ENCODE measurements around the gene CENPX. TPM values are rescaled to one million over a fixed set of nuclear protein-coding genes. Genes with fewer than 3 reads are reported as not detected.

Gene CENPX
- 69.0 and 245 TPM in 2 replicates for total RNA-seq

GRCh38 chr17:82022310-82022980 is at the start of gene CENPX:
Gene CENPX (minus strand): TSS chr17:82022878. CDS start chr17:82022861, 17 bp downstream.

DNA sequence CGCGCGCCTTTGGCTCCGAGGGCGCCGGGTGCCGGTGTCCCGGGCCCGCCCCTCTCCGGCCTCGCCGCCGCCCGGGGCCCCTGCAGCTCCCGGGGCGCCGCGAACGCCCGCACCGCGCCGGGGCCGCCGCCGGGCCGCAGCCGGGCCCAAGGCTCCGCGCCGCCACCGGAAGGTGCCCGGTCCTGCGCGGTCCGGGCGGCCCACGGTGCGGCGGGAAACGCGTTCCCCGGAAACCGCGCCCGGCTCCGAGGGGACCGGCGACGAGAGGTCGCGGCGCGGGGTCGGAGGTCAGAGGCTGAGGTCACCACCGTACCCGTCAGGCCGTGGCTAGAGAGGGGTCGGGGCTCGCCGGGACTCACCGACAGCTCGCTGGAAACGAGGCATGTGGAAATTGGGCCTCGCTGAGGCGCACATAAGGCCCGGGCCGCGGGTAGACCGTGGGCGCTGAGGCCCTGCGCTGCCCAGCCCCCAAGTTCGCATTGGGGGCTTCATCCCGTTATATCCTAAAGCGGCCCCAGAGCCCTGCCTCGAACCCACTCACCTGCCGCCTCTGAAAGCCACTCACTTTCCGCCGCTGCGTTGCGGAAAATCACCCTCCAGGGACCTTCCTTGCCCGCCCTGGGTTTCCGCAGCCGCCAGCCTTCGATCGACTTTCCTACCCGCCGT is 43.1 kb upstream of the CENPX start, which contains the start of gene DUS1L:
TSS of gene DUS1L (minus strand) at position 167 of the 666 bp plus-strand sequence. CDS start 745 bp downstream, outside the sequence.

DNA sequence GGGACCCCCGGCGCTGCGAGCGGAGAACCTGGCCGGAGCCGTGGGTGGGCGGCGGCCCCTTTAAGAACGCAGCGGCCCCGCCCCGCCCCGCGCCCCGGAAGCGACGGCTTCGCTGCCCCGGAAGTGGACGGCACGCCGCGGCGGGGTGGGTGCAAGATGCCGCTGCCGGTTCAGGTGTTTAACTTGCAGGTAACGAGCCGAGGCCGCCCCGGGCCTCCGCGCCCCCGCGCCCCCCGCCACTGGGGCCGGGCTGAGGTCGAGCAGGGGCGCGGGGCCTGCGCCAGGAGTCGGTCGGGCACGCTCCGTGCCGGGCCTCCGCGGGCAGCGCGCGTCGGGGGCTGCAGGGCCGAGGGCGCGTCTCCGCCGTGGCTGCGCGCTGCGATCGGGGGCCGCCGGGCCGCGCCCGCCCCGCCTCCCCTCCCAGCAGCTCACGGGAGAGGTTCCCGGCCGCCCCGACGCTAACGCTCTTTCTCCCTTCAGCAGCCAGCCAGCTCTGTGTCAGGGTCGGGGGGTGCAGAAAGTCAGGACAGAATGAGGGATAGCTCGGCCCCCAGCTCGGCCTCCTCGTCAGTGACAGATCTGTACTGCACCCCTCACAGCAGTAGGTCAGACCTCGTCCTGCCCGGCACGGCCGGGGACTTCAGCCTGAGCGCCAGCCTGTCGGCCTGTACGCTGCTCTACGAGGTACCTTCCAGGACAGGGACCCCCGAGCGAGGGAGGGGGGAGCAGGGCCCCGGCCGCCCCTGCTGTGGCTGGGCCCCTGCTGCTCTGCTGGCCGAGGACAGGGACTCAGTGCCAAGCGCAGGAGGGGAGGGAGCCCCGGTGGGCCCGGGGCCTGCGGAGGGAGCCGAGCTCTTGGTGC is 29.3 kb upstream of the CENPX start, which contains the start of the genes GPS1 and RFNG:
TSS of gene GPS1 (plus strand) at position 123 of the 862 bp plus-strand sequence. CDS start at position 157, 34 bp downstream.
TSS of gene RFNG (minus strand) at position 36 of the 862 bp plus-strand sequence. CDS start 45 bp downstream, outside the sequence.

GRCh38 chr17:82037092-82037888 is 14.6 kb upstream of the CENPX start, which contains the start of gene DCXR:
Gene DCXR (minus strand): TSS chr17:82037697. CDS start chr17:82037682, 15 bp downstream.

DNA sequence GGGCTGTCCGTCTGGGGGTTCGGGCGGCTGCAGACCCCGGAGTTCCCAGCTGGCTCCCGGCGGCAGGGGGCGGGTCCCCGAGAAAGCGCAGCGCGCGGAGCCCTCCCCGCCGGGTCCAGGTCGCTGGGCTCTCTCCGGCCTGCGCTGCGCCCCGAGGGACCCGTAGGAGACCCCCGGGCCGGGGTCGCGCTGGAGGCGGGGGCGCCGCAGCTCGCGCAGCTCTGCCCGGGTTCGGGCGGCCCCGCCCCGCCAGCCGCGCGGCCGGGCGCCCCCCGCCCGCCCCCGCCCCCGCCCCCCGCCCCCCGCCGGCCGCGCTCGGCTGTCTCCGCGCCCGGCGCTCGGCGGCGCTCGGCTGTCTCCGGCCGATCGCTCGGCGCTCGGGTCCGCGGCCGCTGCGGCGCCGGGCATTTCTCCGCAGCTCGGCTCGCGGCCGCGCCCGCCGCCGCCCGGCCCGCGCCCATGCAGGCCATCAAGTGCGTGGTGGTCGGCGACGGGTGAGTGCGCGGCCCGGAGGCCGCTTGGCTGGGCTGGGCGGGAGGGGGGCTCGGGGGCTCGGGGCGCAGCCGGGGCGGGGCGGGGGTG is 8.7 kb upstream of the CENPX start, which contains the start of gene RAC3:
TSS of gene RAC3 (plus strand) at position 376 of the 582 bp plus-strand sequence. CDS start at position 460, 84 bp downstream.

GRCh38 chr17:82022981-82023446 is 336 bp upstream of the CENPX start, which contains the start of gene LRRC45:
Gene LRRC45 (plus strand): TSS chr17:82023305. CDS start chr17:82023644, 339 bp downstream.

GRCh38 chr17:81977211-81977808 is 45.4 kb downstream of the CENPX start, which contains the start of gene ASPSCR1:
Gene ASPSCR1 (plus strand): TSS chr17:81977629. CDS start chr17:81977647, 18 bp downstream.

Other genes starting within 250 kb of the CENPX start
- gene GCGR, start 218.7 kb downstream of the CENPX start, total RNA-seq: not detected in 2 replicates
- 54.0 and 72.8 TPM in 2 replicates for gene MCRIP1, start 189.6 kb downstream of the CENPX start, total RNA-seq
- not detected in 2 replicates for gene PPP1R27, start 187.8 kb downstream of the CENPX start, total RNA-seq
- gene P4HB, start 162.3 kb downstream of the CENPX start, total RNA-seq: 1,696 and 1,977 TPM in 2 replicates
- gene ARHGDIA, start 151.5 kb downstream of the CENPX start, total RNA-seq: 274 and 312 TPM in 2 replicates
- gene ALYREF, start 131.3 kb downstream of the CENPX start, total RNA-seq: 109 and 236 TPM in 2 replicates
- 256 and 274 TPM in 2 replicates for gene ANAPC11, start 131.2 kb downstream of the CENPX start, total RNA-seq
- gene NPB, start 120.6 kb downstream of the CENPX start, total RNA-seq: 3.4 and 3.6 TPM in 2 replicates
- gene PCYT2, start 111.5 kb downstream of the CENPX start, total RNA-seq: 74.0 and 100 TPM in 2 replicates
- 14.7 and 22.4 TPM in 2 replicates for gene SIRT7, start 104.7 kb downstream of the CENPX start, total RNA-seq
- gene MAFG, start 95.1 kb downstream of the CENPX start, total RNA-seq: 10.7 and 15.5 TPM in 2 replicates
- 97.9 and 121 TPM in 2 replicates for gene PYCR1, start 85.6 kb downstream of the CENPX start, total RNA-seq
- gene MYADML2, start 75.6 kb downstream of the CENPX start, total RNA-seq: not detected in 2 replicates
- gene NOTUM, start 61.7 kb downstream of the CENPX start, total RNA-seq: not detected in 2 replicates
- gene ASPSCR1, start 45.2 kb downstream of the CENPX start, total RNA-seq: 10.5 and 11.1 TPM in 2 replicates
- gene LRRC45, start 427 bp upstream of the CENPX start, total RNA-seq: 6.7 and 20.9 TPM in 2 replicates
- gene RAC3, start 8.8 kb upstream of the CENPX start, total RNA-seq: 46.6 and 47.7 TPM in 2 replicates
- gene DCXR, start 14.8 kb upstream of the CENPX start, total RNA-seq: 118 and 135 TPM in 2 replicates
- 46.4 and 50.3 TPM in 2 replicates for gene RFNG, start 28.9 kb upstream of the CENPX start, total RNA-seq
- gene GPS1, start 29.0 kb upstream of the CENPX start, total RNA-seq: 96.7 and 124 TPM in 2 replicates
- 68.9 and 80.2 TPM in 2 replicates for gene DUS1L, start 42.9 kb upstream of the CENPX start, total RNA-seq
- gene FASN, start 75.4 kb upstream of the CENPX start, total RNA-seq: 292 and 401 TPM in 2 replicates
- 9.4 and 13.4 TPM in 2 replicates for gene CCDC57, start 190.0 kb upstream of the CENPX start, total RNA-seq
- 166 and 252 TPM in 2 replicates for gene SLC16A3, start 206.2 kb upstream of the CENPX start, total RNA-seq